ENCODE results near the gene RSPO1. TPM values are rescaled to one million over a fixed set of nuclear protein-coding genes. Genes with fewer than 3 reads are reported as not detected.
"Not testable (repeated sequence)": the region's sequence is repeated elsewhere in the genome, so short reads cannot be mapped to it uniquely, and the experiment has no call there.

Gene RSPO1
- total and polyA plus RNA-seq, 2 of the 4 experiments (the other 2 are of a cell fraction), result not detected

DNA sequence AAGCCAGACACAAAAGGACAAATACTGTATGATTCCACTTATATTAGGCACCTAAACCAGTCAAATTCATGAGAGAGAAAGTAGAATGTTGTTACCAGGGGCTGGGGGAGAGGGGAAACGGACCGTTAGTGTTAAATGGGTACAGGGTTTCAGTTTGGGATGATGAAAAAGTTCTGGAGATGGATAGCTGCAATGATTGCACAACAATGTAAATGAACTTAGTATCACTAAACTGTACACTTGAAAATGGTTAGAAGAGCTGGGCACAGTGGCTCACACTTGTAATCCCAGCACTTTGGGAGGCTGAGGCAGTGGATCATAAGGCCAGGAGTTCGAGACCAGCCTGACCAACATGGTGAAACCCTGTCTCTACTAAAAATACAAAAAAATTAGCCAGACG is 50.1 kb downstream of the RSPO1 start:
- H2BK15ac ChIP-seq (ENCODE audit: low read depth, low read length); H3K9ac ChIP-seq (ENCODE audit: low read depth, low read length); H3K4me3 ChIP-seq (ENCODE audit: insufficient read depth, low read depth, low read length); H2BK120ac ChIP-seq (ENCODE audit: low read depth, low read length); CTCF ChIA-PET; H3K27ac ChIP-seq (ENCODE audit: insufficient read depth, low read length); H4K5ac ChIP-seq (ENCODE audit: low read depth, low read length); H3K4ac ChIP-seq (ENCODE audit: low read depth, low read length); H3K18ac ChIP-seq (ENCODE audit: low read depth, low read length); H4K91ac ChIP-seq (ENCODE audit: insufficient read depth, low read depth, low read length); H3K56ac ChIP-seq (ENCODE audit: extremely low read depth, insufficient read depth, low read length); BruUV-seq (replicated peaks); H3K9me3 ChIP-seq (ENCODE audit: control insufficient read depth, insufficient read depth, low read length); ATAC-seq (ENCODE audit: low read depth); H3K27me3 ChIP-seq (ENCODE audit: control insufficient read depth, insufficient read depth, low read length); H2BK5ac ChIP-seq (ENCODE audit: low read depth, low read length, poor library complexity, severe bottlenecking); H4K20me1 ChIP-seq (ENCODE audit: insufficient read depth, low read length); H4K8ac ChIP-seq (ENCODE audit: low read depth in 2 of 2, low read length in 2 of 2); POLR2A ChIA-PET (ENCODE audit: unreplicated experiment); H3K4me1 ChIP-seq (ENCODE audit: control insufficient read depth, insufficient read depth, low read length); H3K4me2 ChIP-seq (ENCODE audit: low read depth, low read length); H2AFZ ChIP-seq (replicated peaks; ENCODE audit: low read length, poor library complexity); H3K14ac ChIP-seq (replicated peaks; ENCODE audit: low read depth, low read length); intact Hi-C loops (cut with micrococcal nuclease); H2BK20ac ChIP-seq (ENCODE audit: low read depth, low read length); H3K9me1 ChIP-seq (ENCODE audit: insufficient read depth, low read length); H3K23ac ChIP-seq (ENCODE audit: low read depth, low read length); H2AK9ac ChIP-seq (replicated peaks; ENCODE audit: low read depth, low read length, poor library complexity); H2AK5ac ChIP-seq (ENCODE audit: low read depth, low read length); DNase-seq; dilution Hi-C loops (cut with HindIII; ENCODE audit: low sequenced_read_pairs, unreplicated experiment): not testable (repeated sequence)
- in situ Hi-C loops (cut with MboI; ENCODE audit: low sequenced_read_pairs), result loop anchor here (25.0 kb wide), 1 partner anchor 428 kb away; the partner anchor contains the start of genes FHL3 and UTP11
- H3K79me1 ChIP-seq (ENCODE audit: low read depth in 1 of 2, low read length in 2 of 2), result peaks cover 10 to 11% of the 10 kb centered on the region in 2 experiments
- TF ChIP-seq CEBPB (IDR thresholded peaks at IDR 0.05; ENCODE audit: low read depth, low read length), result peak; percentile 69
- WGBS, 2 experiments (ENCODE audit: extremely low coverage in 2 of 2, insufficient read length in 1 of 2), result no CpG with 5 or more reads among the region's 4 CpGs
- H3K36me3 ChIP-seq (ENCODE audit: control insufficient read depth, insufficient read depth, low read length), result peaks cover 37% of the 10 kb centered on the region

Measured in IMR-90 (cell line).